HG03064 (cell line): ENCODE results near the gene INSYN2A.

Source experiments
- ATAC-seq: cut with Tn5 transposase; IDR thresholded peaks from one replicate; pipeline ENCODE4 v1.9.1; 2021; ENCODE audit warnings: low read depth; ENCODE audit not compliant: unreplicated experiment

The INSYN2A gene

DNA sequence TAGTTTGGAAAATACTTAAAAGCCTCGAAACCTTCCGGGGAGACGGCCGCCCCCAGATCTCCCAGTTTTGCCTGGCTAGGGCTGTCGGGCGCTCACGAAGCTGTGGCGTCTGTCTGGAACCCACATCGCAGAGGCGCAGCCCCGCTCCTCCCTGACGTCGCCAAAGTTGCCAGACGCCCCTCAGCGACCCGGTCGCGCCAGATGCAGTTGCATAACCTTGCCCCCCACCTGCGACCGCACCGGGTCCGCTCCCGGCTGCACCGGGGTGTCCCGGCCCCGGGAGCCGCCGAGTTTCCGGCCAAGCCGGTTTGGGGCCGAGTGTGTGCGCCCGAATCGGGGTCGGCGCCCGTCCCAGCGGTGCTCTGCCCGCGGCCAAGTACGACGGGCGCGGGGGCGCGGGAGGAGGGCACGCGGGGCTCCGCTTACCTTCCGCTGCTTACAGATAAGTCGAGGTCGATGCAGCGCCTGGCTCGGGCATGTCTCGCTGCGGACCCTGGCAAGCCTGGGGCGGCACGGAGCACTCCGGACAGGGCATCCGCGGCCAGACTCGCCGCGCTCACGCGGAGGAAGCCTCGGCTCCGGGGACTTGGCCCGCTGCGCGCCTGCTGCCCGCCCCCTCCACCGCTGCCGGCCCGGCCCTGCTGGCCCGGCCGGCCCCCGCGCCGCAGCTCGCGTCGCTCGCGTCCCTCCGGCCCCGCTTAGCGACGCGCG, 665 bp downstream of the INSYN2A start:
- no peak for ATAC-seq

DNA sequence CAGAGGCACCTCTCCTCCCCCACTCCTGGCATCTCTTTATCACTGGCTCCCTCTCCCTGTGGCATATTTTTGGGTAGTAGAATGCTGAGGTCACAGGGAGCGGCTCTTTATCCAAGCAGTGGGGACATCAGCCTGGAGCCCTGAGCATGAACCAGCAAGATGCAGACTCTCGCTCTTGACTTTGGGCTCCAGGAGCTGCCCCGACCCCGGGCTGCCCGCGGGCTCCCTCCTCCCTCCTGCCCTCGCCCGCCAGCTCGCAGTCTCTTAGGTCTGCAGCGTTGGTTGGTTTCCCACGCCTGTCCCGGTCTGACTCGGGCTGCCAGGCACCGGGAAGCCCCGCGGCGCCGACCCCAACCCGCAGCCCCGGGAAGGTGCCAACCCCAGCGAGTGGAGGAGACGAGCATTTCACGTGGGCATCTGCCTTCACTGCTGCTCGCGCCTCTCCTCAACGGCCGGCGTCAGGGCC, 1.3 kb downstream of the INSYN2A start:
- no peak for ATAC-seq

DNA sequence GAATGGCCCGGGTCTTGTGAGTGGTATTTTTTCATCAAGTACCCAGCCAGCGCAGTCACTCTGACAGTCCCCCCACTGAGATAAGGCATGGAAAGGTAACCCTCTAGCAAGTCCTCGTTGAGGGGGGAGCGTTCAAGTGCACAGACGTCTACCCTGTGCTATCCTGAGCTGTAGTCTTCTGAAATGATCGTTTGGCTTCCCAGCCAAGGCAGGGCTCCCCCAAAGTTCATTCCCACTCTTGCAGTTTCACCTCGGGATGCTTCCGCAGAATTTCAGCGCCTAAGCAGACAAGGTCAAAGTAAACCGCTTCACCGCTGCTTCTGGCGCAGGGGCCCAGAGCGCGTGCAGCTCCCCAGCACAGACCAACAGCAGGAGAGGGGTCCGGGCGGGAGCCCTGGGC, 1.8 kb downstream of the INSYN2A start:
- ATAC-seq = no peak

GRCh38 chr10:127194111-127194510, 2.3 kb downstream of the INSYN2A start:
- ATAC-seq = no peak

- no peak for ATAC-seq
Measured at GRCh38 chr10:127193125-127193524, 3.3 kb downstream of the INSYN2A start.

DNA sequence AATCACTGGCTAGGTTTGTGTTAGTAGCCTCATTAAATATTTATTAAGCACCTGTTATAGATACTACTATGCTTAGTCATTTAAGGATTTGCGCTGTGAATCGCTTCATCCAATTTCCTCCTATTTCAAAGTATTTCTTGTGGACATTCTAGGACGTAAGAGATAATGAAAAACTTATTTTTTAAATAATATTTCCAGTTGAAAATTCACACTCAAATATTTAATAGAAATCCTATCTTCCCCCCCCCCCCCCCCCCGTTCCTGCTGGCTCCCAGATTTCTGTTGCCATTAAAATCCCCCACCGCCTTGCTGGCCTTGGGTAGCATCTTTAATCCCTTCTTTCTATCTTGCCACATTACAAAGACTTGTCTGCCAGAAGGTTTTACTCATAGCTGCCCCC, 6.0 kb downstream of the INSYN2A start:
- ATAC-seq = no peak

DNA sequence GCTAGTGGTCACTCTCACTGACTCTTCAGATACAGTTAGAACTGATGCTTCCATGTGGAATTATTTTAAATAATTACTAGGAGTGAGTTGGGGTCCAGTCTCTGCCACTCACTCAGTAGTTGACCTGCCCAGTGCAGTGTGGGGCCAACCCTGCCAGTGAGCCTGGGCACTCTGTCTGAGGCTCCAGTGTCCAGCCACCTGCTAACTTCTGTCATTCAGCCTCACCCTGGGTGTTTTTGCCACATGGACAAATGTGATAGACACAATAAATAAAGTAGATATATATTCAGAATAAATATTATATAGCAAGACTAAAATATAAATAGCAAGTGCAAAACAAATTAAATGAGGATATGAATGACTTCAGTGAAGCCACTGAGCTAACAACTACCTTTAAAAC, 7.2 kb downstream of the INSYN2A start:
- ATAC-seq = no peak

GRCh38 chr10:127186813-127187212, 9.6 kb downstream of the INSYN2A start:
- ATAC-seq = no peak

GRCh38 chr10:127184582-127184981, 11.8 kb downstream of the INSYN2A start:
- ATAC-seq = no peak

- ATAC-seq = no peak
Measured at GRCh38 chr10:127182161-127182560, 14.2 kb downstream of the INSYN2A start.

- ATAC-seq = no peak
Measured at GRCh38 chr10:127179612-127180250, 16.7 kb downstream of the INSYN2A start.

- no peak for ATAC-seq
Measured at GRCh38 chr10:127176649-127177048, 19.7 kb downstream of the INSYN2A start.

DNA sequence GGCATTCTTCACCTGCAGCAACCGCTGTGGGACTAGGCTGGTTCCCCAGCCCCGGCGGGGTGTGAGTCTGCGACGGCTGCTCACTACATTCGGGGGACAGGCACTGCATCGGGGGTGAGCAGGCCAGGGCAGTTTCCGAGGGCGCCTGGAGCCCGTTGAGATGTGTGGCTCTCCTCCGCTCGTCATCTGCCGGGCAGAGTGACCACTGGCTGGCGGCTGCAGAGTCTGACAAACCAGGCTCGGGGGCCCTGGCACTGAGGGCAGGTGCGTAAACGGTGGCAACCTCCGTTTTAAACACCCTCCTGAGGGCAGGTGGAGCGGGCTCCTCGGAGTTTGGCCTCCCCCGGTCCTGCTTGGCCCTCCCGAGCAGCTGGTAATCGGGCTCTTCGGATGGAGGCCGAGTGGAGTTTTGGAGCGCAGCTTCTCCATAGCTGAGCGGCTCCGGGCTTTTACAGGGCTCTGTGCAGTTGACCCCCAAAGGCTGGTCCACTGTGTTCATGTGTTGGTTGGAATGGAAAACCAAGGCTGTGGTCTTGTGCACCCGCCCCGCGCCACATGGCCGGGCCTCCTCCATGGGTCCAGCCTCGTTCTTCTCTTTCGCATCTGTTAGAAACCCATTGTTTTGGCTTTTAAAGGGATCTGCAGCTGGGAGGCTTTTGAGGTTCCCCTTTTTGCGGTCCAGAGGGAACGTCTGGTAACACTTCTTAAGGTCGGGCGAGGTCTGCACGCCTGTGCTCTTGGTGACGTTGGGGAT, 20.9 kb downstream of the INSYN2A start:
- no peak for ATAC-seq

GRCh38 chr10:127174866-127175265, 21.5 kb downstream of the INSYN2A start:
- ATAC-seq = no peak

DNA sequence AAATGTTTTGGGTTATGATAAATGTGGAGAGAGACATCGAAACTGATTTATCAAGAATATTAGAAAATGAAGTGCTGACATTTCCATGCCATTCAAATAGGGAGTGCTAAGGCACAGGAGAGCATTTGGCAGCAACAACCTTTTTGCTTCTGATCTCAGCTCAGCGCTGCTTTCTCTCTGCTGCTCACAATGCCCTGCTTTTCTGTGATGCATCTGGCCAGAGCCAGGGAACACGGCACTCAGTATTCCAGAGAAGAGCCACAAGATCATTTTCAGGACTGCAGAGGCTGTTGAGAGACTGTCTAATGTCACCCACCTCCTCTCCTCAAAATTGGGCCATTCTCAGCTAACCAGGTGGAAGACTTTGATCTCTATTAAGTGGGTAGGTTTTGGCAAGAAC, 28.1 kb downstream of the INSYN2A start:
- no peak for ATAC-seq

GRCh38 chr10:127162841-127163240, 33.5 kb downstream of the INSYN2A start:
- no peak for ATAC-seq

DNA sequence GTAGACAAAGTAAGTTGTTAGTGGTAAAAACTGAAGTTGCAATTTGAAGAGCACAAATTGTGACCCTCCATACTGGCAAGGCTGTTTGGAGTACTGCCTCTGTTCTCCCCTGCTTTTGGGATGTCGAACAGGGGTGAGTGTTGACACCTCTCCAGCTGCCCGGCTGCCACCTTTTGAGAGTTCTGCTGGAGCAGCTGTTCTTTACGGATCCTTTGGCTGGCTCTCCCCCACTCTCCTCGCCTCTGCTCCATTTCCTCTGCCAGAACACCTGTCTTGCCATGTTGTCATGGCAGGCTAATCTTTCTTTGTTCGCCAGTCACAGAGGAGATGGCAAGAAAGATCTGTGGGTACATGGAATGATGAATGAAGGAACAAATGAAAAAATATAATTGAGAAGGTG, 34.9 kb downstream of the INSYN2A start:
- no peak for ATAC-seq

DNA sequence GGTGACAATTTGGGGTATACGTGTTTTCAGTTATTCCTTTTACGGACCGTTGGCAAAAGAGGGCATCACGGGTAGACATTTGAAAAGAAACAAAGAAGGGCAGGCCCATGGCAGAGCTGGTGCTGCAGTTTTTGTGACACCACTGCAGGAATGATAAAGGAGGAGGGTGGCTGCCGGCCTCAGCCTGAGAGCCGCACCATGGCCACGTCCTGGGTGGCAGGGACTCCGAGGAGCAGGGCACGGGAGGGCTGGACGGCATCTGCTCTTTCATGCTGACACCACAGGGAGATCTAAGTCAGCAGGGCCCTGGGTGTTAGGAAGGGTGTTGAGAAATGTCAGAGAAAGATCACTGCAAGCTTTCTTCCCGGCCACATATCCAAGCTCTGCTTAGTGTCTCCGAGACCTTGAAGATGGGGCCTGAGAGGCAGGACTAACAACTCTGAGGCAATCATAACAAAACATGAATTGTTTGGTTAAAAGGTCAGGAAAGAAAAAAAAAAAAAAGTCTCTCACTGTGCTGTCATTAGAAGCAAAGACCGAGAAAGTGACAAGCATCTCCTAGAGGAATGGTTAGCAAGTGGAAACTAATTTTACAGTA, 36.6 kb downstream of the INSYN2A start:
- no peak for ATAC-seq

DNA sequence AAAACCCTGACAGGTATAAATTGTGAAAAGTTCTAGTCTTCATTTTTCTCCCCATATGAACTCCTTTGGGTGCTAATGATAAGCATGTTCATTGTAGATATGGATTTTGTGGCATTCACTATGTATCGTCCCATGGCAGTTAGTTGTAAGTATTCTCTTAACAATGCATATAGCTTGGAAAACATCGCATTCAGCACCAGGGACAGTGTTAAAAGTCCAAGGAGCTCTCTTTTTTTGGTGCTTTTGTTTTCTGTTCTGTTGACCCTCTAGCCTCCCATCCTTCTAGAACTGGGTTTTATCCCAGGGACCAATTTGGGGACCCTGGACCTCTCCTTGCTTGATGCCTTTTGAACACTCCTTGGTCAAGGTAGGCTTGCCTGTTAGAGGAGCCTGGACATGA, 37.7 kb downstream of the INSYN2A start:
- ATAC-seq = no peak

DNA sequence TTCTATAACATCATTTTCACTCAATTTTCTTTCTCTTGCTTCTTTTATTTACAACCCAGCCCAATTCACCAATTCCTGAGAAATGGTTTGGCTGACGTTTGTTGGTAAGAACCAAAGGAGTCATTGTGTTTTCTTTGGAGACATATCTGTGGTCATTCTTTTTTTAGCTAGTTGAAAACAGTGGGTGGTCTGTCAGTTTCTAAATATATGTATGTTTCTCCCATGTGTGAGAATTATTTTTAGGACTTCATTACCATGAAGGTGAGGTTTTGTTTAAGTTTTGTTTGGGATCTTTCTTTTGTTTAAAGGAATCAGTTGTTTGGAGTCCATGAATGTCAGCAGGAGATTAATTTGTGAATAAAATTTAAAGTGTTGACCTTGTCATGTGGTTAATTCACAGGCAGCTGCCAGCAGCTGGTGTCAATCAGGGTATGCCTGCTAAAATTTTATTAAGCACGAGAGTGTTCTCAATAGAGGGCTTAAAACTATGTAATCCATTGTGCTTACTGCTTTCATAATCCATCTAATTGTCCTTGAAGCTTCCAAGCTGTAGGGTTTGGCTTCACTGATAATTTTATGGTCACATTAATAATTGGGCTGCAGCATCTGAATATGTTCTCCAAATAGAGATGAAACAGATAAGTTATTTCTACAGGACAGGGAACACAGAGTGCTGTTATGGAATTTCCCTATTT, 38.7 kb downstream of the INSYN2A start:
- no peak for ATAC-seq

DNA sequence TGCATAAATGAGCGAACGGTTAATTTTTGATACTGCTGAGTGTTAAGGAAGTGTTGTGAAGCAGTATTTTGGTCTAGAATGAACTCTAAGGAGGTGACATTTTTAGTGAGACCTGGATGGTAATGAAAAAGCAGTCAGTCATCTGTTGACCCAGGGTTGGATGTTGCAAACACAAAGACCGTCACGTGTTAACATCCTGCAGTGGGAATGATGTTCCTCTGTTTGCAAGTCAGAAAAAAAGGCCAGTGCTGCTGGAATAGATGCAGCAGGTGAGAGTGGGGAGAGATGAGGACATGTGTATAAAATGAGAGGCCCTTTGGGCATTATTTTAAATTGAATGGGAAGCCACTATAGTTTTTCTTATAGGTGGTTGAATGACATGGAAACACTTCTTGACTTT, 39.3 kb downstream of the INSYN2A start:
- no peak for ATAC-seq
